DOHH2 (cell line): ENCODE results near the gene DCBLD2.

ENCODE experiments used
- CTCF ChIP-seq: fragments of 200-600 bp; sonication (generic); IDR thresholded peaks from one replicate; pipeline ENCODE4 v1.5.1; 2014; ENCODE audit warnings: antibody characterized with exemption, mild to moderate bottlenecking, low read depth, low read length; ENCODE audit not compliant: poor library complexity, severe bottlenecking
- EZH2phosphoT487 ChIP-seq: fragments of 200-600 bp; sonication (generic); IDR thresholded peaks from 2 replicates; pipeline ENCODE4 v1.6.1; 2017; ENCODE audit warnings: borderline replicate concordance, mild to moderate bottlenecking, antibody characterized with exemption, low read length, moderate library complexity, mixed read lengths

- TF ChIP-seq EZH2phosphoT487 = no peak
- TF ChIP-seq CTCF = no peak
These were observed 112.8 kb downstream of the DCBLD2 start for GRCh38 chr3:98788651-98789050.
